8988T (cell line): ENCODE results near the gene SYT1.

Experiments
- DNase-seq: peaks from one replicate; pipeline ENCODE4 v3.0.0; 2011

Gene SYT1

DNA sequence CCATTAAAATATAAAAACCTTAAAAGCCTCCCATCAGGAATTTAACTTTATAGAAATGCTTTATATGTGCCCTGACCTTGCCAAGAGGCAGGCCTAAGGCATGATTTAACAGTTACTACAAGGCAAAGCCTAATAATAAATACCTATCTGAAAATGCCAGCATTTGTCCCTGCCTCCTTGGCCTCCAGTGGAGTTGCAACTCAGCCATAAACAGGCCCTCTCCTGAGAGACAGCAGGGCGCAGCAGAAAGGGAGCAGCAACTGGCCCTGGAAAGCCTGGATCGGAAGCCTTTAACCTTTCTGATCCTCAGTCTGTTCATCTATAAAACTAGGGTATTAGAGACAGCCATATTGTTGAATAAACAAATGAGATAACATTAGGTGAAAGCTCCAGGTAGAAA lies 501.8 kb downstream of the SYT1 start:
- DNase-seq, result no peak

- no peak for DNase-seq
Observed at GRCh38 chr12:79367032-79367589, 502.5 kb downstream of the SYT1 start.

DNA sequence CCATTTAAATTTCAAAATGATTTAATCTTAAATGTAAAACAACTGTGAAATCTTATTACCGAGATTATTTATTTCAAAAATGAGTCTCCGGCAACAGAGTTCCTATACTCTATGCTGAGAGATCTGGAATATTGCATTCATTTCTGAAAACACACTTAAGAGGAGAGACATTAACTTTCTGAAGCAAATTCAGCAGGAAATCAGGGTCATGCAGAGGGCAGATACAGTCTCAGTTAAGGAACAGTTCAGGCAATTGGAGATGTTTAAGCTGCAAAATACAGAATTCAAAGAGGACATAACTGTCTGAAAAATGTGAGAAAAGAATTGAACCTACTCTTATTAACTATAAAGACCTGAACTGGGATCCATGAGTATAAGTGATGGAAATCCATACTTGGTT lies 505.4 kb downstream of the SYT1 start:
- no peak for DNase-seq

- no peak for DNase-seq
Observed at GRCh38 chr12:79371226-79371625, 506.7 kb downstream of the SYT1 start.

DNA sequence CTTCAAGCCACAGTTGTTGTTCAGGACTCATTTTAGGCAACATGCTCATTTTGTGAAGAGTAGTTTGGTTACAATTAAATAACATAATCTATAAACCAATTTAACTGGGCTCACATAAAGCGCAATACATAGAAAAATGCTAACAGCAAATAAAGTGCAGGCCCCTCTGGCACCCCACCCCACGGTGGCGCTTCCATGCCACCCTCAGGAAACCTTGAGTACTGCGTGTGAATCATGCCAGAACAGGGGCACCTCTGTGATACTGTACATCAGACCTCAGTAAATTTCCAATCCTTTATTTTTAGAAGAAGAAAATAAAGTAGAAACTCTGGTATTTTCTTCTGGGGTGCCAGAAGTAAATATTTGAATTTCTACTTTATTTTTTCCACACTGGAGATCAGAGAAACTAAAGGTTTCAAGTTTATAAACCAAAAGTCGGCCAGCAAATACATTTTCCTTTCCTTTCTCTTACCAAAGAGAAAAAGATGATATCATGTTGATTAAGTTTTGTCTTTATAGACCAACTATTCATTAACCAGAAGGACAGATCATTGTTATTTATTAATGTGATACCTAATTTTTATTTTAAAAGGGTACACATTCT lies 509.4 kb downstream of the SYT1 start:
- peak; percentile 12 for DNase-seq

DNA sequence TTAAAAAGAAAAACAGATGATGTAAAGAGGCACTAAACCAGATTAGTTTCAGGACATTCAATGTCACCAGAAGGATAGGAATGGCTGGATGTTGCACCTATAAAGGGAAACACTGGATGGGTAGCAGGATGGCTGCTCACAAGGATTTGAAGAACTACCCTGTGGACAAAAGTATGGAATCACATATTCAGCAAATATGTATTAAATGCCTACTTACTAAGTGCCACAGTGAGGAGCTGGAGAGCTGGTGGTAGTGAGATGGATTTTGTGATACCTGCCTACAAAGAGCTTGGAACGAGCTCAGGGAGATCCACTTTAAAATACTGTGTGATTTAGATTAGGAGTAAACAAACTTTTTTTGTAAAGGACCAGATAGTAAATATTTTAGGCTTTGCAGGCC lies 510.0 kb downstream of the SYT1 start:
- DNase-seq, result no peak

DNA sequence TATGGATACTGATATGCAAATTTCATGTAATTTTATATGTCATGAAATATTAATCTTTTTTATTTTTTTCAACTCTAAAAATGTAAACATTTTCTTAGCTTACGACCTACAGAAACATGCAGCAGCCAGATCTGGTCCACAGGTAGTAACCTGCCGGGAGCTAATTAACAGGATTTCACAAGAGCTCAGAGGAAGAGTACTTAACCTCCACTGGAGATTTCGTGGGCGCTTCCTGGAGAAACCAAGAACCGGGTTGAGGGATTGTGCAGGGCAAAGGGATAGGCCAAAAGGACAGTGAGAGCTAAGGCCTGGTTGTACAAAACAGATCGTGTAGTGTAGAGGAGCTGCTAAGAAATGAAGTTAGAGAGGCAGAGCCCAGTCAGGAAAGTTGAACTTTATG lies 510.5 kb downstream of the SYT1 start:
- no peak for DNase-seq

GRCh38 chr12:79378496-79378895 lies 513.9 kb downstream of the SYT1 start:
- no peak for DNase-seq

GRCh38 chr12:79380402-79380801 lies 515.8 kb downstream of the SYT1 start:
- DNase-seq, result no peak

DNA sequence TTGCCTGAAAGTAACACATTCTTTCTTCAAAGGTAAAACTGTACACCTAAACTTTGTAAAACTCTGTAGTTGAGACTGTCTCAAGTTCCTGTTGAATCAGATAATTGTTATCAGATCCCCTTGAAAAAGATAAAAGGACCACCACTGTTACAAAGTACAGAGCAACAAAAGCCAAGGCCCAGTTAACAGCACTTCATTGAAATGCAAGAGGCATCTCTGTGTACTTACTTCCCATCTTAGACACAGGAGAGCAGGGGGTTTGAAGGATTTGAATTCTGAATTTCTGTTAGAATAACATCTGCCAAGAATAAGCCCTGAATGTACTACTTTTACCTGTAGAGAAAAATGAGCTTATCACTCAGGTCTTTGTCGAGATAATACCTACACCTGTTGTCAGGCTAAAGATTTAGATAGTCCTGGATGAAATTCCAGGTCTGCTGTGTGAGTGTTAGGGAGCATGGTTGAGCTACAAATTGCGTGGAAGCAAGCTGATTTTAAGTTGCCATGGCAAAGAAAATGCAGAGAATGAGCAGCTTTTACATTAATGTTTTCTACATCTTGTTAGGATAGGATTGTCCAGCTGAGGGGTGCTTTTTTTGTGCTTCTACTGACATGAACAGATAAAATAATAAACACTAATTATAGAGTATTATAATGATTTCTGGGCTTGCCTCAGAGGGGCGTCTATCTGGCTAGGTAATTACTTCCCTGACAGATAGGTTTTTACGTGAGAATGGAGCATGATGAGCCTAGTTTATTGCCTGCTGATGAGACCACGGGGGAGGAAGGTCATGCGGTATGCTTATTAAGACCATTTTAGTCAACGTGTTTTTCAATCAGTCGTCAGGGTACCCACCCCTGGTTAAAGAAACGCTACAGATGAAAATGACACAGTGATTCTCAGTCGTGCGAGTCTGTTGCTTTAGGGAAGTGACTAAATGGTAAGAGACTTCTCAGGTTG lies 517.0 kb downstream of the SYT1 start:
- no peak for DNase-seq

DNA sequence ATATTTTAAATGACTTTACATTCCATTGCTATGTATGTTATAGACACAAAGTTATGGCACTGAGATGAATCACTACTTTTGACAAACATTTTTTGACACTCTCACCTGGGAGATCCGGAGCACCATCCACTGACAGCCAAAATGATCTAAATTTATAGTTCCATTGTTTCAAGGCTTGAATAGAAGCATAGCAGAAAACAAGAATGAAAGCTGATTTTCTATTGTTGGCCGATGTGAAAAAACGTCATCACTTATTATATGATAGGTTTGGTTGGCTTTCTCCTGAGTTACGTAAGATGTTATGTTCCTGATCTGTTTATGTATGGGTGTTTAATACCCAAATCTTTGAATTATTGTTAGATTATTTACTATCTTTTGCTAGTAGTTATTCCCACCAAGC lies 520.0 kb downstream of the SYT1 start:
- no peak for DNase-seq

- DNase-seq, result no peak
Observed at GRCh38 chr12:79388011-79388410, 523.4 kb downstream of the SYT1 start.

GRCh38 chr12:79393842-79394241 lies 529.3 kb downstream of the SYT1 start:
- DNase-seq, result no peak

GRCh38 chr12:79397609-79398008 lies 533.0 kb downstream of the SYT1 start:
- DNase-seq, result no peak

- DNase-seq, result no peak
Observed at GRCh38 chr12:79400481-79400880, 535.9 kb downstream of the SYT1 start.

DNA sequence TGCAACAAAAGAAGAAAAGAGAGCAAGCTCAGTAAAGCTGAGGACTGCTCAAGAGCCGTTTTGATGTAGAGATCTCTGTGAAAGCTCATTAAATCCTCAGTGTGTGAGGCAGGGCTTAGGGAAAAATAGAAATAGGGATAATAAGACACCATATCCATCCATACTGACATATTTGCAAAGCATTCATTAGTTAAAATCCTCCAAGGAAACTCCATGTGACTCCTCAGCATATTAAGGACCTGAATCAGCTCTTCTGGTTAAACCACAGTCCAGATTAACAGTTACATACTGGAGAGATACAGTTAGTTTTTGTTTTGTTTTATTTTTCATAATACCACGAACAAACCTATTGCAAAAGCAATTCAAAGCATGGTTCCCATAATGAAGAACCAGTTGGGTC lies 538.0 kb downstream of the SYT1 start:
- no peak for DNase-seq

DNA sequence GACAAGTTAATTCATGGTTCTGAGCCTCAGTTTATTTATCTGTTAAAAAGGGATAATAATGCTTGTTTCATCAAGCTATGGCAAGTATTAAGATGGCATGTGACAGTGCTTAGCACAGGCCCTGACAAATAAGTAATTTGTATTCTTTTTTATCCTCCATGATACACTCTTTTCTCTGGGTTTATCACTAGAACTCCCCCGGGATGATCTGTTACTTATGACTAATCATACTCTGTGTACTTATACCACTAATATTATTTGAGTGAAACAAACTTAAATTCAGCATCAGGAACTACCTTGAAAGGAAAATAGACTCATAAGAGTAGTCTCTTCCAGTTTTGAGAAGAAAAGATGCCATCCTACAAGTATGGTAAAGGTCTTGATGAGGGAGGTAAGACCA lies 542.4 kb downstream of the SYT1 start:
- DNase-seq, result no peak

- DNase-seq, result no peak
Observed at GRCh38 chr12:79407671-79408622, 543.4 kb downstream of the SYT1 start.

DNA sequence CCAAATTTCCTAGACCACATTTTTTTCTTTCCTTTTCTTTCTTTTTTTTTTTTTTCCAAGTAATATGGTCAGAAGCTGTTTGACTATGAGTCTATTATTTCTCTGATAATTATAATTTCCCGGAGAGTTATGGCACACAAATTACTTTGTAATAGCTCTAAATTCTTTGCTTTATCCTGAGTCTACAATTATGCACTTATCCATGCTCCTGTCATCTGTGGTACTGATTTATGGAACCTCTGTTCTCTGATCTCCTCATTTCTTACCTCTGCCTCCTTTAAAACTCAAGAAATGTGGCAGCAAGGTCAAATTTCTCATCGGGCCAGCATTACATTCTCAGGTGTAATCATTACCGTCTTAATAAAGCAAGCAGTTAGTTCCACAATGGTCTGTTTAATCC lies 544.1 kb downstream of the SYT1 start:
- no peak for DNase-seq

GRCh38 chr12:79409562-79409961 lies 545.0 kb downstream of the SYT1 start:
- no peak for DNase-seq

- DNase-seq, result no peak
Observed at GRCh38 chr12:79411791-79412190, 547.2 kb downstream of the SYT1 start.

DNA sequence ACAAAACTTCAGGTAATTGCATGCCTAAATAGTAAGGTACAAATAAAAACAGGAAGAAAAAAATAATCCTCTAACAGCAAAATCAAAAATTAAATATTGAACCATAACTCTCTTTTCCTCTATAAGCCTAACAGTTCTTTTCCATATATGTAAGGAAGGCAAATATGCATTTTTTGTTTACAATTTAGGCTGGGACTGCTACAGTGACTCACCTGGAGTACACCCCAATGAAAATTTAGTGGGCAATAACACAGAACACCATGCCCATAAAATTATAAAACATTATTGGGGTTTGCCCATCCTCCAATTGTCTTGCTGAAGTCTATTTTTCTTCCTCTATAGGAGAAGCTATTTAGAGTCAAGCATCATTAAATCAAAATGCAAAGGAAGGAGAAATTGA lies 549.2 kb downstream of the SYT1 start:
- no peak for DNase-seq

DNA sequence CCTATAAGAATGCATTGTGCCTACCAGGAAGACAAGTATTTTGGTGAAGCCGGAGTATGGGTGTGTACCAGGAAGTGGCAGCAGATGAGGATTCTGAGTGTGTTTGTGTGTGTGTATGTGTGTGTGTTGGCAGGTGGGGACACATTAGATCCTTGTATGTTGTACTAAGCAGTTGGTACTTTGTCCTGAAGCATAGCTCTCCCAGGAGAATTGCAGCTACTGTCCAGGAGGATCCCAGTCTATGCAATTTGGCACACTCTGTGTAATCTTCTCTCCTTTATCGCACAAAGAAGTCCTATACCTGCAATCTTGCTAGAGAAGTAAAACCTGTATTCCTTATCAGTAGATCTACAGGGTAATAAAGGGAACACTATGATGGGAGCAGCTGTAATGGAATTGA lies 549.7 kb downstream of the SYT1 start:
- no peak for DNase-seq
